Measurements from ENCODE around the gene RNF26. TPM values are rescaled to one million over a fixed set of nuclear protein-coding genes. Genes with fewer than 3 reads are reported as not detected.

RNF26 gene
- polyA plus RNA-seq, 1 of the 3 experiments (the other 2 are of a cell fraction), result 31.9 TPM

- TF ChIP-seq EP300 (IDR thresholded peaks at IDR 0.05; ENCODE audit: borderline replicate concordance in 1 of 2, low read depth in 1 of 2, low read length in 1 of 2), result peak in 1 of 2 experiments; percentile 87; a peak in 2 of 4 replicates
- TF ChIP-seq YY1 (IDR thresholded peaks at IDR 0.05; ENCODE audit: low read depth), result no peak
- no peak for TF ChIP-seq PBX3 (IDR thresholded peaks at IDR 0.05)
- no peak for TF ChIP-seq EZH2phosphoT487 (IDR thresholded peaks at IDR 0.05; ENCODE audit: borderline replicate concordance, low read depth)
- no peak for TF ChIP-seq NRF1 (IDR thresholded peaks at IDR 0.05; ENCODE audit: low read depth, low read length)
- TF ChIP-seq FOXJ3 (CRISPR knock-in tag; IDR thresholded peaks at IDR 0.05), result peak; percentile 73; the same call in 1 of the 2 replicates
- TF ChIP-seq ZBTB33 (IDR thresholded peaks at IDR 0.05; ENCODE audit: borderline replicate concordance, low read depth), result no peak
Measured at GRCh38 chr11:119374632-119375336, 40.5 kb downstream of the RNF26 start (continued).

- Histone ChIP-seq H3K27ac (ENCODE audit: low read depth in 2 of 2, low read length in 1 of 2) (peak overlapping the region in 1 of 2 experiments; percentile 98; a peak in 2 of 4 replicates), H3K36me3 (replicated peaks in 1 of 2; ENCODE audit: control insufficient read depth in 1 of 2, insufficient read depth in 2 of 2, low read length in 1 of 2) (no peaks in the 10 kb centered on the region), H3K9me2 (no peaks in the 10 kb centered on the region), H2AFZ (ENCODE audit: low read depth) (no peak overlapping the region), H3F3A (replicated peaks; ENCODE audit: insufficient read depth) (no peaks in the 10 kb centered on the region), H3K27me3 (ENCODE audit: insufficient read depth) (no peaks in the 10 kb centered on the region), H3K4me1 (ENCODE audit: control insufficient read depth in 1 of 2, insufficient read depth in 2 of 2, low read depth in 1 of 2, low read length in 1 of 2) (peaks cover 4 to 84% of the 10 kb centered on the region in 2 experiments), H3K4me3 (ENCODE audit: low read depth in 2 of 2, low read length in 1 of 2) (no peak overlapping the region), H3K79me2 (ENCODE audit: insufficient read depth) (no peaks in the 10 kb centered on the region), H3K4me2 (0 out of 2 replicates have a peak overlapping the region, but pooled peaks have one; percentile 1), H4K20me1 (ENCODE audit: insufficient read depth) (no peaks in the 10 kb centered on the region), H3K9ac (no peak overlapping the region), H3K9me3 (no peaks in the 10 kb centered on the region)
- peak; percentile 45 for DNase-seq
- 86% methylated on average over 13 of the region's 14 CpGs for WGBS (ENCODE audit: low lambda C conversion rate)
- CTCF ChIA-PET, result interaction anchor here (0.6 to 22.5 kb wide), 19 partner anchors 11 to 353 kb away, joined by 3 to 390 read pairs (median 10); partner anchors contain the start of genes C1QTNF5, CBL, DPAGT1 and MFRP
- POLR2A ChIA-PET, result interaction anchor here (0.6 to 1.8 kb wide), 6 partner anchors 20 to 281 kb away, joined by 3 to 9 read pairs (median 6); no protein-coding TSS in a partner anchor
- TF ChIP-seq CTCF (IDR thresholded peaks at IDR 0.05) (no peak), YY1 (IDR thresholded peaks at IDR 0.05; ENCODE audit: low read depth) (no peak), FOSL2 (IDR thresholded peaks at IDR 0.05; ENCODE audit: borderline replicate concordance, low read depth) (no peak)
Measured at GRCh38 chr11:119375337-119376196, 41.2 kb downstream of the RNF26 start.
